ENCODE measurements around the gene INO80D. TPM values are rescaled to one million over a fixed set of nuclear protein-coding genes. Genes with fewer than 3 reads are reported as not detected.

INO80D gene
- total RNA-seq, 1 experiment from 2014 or later = 14.4 TPM

DNA sequence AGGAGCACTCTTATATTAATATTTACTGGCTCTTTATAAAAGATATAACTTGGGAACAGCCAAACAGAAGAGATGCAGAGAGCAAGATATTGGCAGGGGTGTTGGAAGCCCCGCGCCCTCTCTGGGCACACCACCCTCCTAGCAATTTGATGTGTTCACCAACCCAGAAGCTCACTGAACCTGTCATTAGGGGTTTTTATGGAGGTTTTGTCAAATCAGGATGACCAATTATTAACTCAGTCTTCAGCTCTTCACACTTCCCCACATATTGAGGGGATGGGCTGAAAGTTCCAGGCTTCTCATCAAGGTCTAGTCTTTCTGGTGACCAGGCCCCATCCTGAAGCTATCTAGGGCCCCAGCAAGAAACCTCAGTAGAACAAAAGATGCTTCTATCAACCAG, 10.9 kb upstream of the INO80D start:
- no peak for TF ChIP-seq ZNF274 (IDR thresholded peaks at IDR 0.05; ENCODE audit: low read depth, low read length)
- DNase-seq (ENCODE audit: low read depth, low spot score) (no peak), ATAC-seq (no peak)
- Histone ChIP-seq H3K4me2 (ENCODE audit: low read length) (no peak overlapping the region), H3K27me3 (ENCODE audit: insufficient read depth, low read length) (no peaks in the 10 kb centered on the region), H3K79me2 (ENCODE audit: insufficient read depth, low read length) (no peaks in the 10 kb centered on the region), H4K20me1 (ENCODE audit: insufficient read depth) (no peaks in the 10 kb centered on the region; the same call in 1 of the 2 replicates), H3K4me3 (replicated peaks in 1 of 2; ENCODE audit: low read depth in 1 of 2, low read length in 2 of 2) (no peak overlapping the region), H3K27ac (ENCODE audit: low read depth, low read length) (no peak overlapping the region), H3K4me1 (ENCODE audit: control insufficient read depth in 1 of 2, insufficient read depth in 2 of 2, low read length in 2 of 2) (peaks cover 2 to 3% of the 10 kb centered on the region in 2 experiments; a peak in 2 of 4 replicates), H2AFZ (ENCODE audit: low read depth, low read length, poor library complexity, severe bottlenecking) (no peak overlapping the region), H3K9ac (ENCODE audit: low read length) (no peak overlapping the region), H3K36me3 (ENCODE audit: control insufficient read depth in 1 of 2, insufficient read depth in 2 of 2, low read length in 2 of 2) (no peaks in the 10 kb centered on the region), H3K9me3 (ENCODE audit: control insufficient read depth in 1 of 2, insufficient read depth in 1 of 2, low read depth in 1 of 2, low read length in 2 of 2) (no peaks in the 10 kb centered on the region), H3K9me2 (ENCODE audit: insufficient read depth) (no peaks in the 10 kb centered on the region)
- ChIA-PET POLR2A (interaction anchor here (1.2 kb wide), 1 partner anchor 63 kb away, joined by 3 read pairs; the partner anchor contains the start of genes EEF1B2 and NDUFS1), CTCF (no interaction called here), RAD21 (ENCODE audit: low non-redundant PET in 1 of 2, low total read pairs in 2 of 2, uncharacterized antibody in 2 of 2, unreplicated experiment in 2 of 2) (no interaction called here)
- intact Hi-C loops (cut with micrococcal nuclease) = no loop called here
- BruUV-seq (replicated peaks) = no TSS peak

DNA sequence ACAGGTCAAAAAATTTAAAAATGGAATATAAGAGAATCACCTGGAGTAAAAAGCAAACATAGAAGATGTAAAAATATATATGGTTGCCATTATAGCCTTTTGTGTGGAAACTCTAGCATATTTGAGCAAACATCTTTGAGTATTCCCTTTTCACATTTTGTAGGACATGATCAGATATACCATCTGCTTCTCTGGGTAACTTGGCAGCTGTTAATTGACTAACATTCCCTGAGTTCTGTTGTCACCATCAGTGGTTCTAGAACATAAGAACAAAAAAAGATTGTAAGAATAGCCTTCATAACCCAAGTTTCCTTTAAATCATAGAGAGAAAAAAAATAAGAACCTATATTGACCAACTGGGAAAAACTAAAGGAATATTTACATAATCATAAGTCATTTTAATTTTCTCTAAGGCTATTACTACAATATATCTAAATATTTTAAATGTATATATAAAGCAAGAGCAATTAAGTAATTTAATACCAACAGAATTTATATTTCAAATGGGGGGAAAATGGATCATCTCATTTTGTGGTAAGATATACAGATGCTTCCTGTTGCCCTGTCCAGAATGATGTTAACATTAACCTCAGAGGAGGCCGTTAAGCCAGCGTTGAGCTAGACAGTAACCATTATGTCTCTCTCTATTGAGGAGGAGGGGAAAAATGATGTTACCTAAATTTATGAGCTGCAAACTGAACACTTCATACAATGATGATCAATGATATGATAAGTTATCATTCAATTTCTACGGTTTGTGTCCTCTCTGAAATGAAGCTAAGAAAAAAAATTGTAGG, 9.8 kb upstream of the INO80D start:
- Histone ChIP-seq H3K9ac (ENCODE audit: low read length) (no peak overlapping the region), H3K27me3 (ENCODE audit: insufficient read depth, low read length) (no peaks in the 10 kb centered on the region), H3K4me3 (replicated peaks in 1 of 2; ENCODE audit: low read depth in 1 of 2, low read length in 2 of 2) (no peak overlapping the region), H3K79me2 (ENCODE audit: insufficient read depth, low read length) (no peaks in the 10 kb centered on the region), H2AFZ (ENCODE audit: low read depth, low read length, poor library complexity, severe bottlenecking) (no peak overlapping the region), H3K27ac (ENCODE audit: low read depth, low read length) (no peak overlapping the region), H3K4me1 (ENCODE audit: control insufficient read depth in 1 of 2, insufficient read depth in 2 of 2, low read length in 2 of 2) (peaks cover 3 to 4% of the 10 kb centered on the region in 2 experiments; a peak in 2 of 4 replicates), H4K20me1 (ENCODE audit: insufficient read depth) (no peaks in the 10 kb centered on the region; the same call in 1 of the 2 replicates), H3K9me2 (ENCODE audit: insufficient read depth) (no peaks in the 10 kb centered on the region), H3K36me3 (ENCODE audit: control insufficient read depth in 1 of 2, insufficient read depth in 2 of 2, low read length in 2 of 2) (no peaks in the 10 kb centered on the region), H3K4me2 (ENCODE audit: low read length) (no peak overlapping the region), H3K9me3 (ENCODE audit: control insufficient read depth in 1 of 2, insufficient read depth in 1 of 2, low read depth in 1 of 2, low read length in 2 of 2) (no peaks in the 10 kb centered on the region)
- no peak for TF ChIP-seq ELF1 (IDR thresholded peaks at IDR 0.05; ENCODE audit: borderline replicate concordance, low read depth)
- TF ChIP-seq EGR1 (IDR thresholded peaks at IDR 0.05; ENCODE audit: low read depth) = no peak
- no peak for TF ChIP-seq RAD21 (IDR thresholded peaks at IDR 0.05; ENCODE audit: low read depth)
- no peak for TF ChIP-seq SIN3A (IDR thresholded peaks at IDR 0.05; ENCODE audit: low read depth)
- no peak for ATAC-seq
- no TSS peak for BruUV-seq (replicated peaks)
- ChIA-PET CTCF (no interaction called here), POLR2A (interaction anchor here (1.2 kb wide), 1 partner anchor 64 kb away, joined by 3 read pairs; the partner anchor contains the start of genes EEF1B2 and NDUFS1), RAD21 (ENCODE audit: low non-redundant PET in 1 of 2, low total read pairs in 2 of 2, uncharacterized antibody in 2 of 2, unreplicated experiment in 2 of 2) (no interaction called here)
- intact Hi-C loops (cut with micrococcal nuclease) = no loop called here
- no peak for DNase-seq (ENCODE audit: low read depth, low spot score)

All from HCT116 (cell line).